ENCODE measurements around the gene RPH3AL.

Gene RPH3AL

GRCh38 chr17:193426-193810 is 159.2 kb downstream of the RPH3AL start:
- no peak for TF ChIP-seq CTCF (IDR thresholded peaks at IDR 0.05; ENCODE audit: extremely low read depth, missing control alignments)
- no peak for DNase-seq (ENCODE audit: low spot score)

- DNase-seq (ENCODE audit: low spot score), result no peak
- no peak for TF ChIP-seq CTCF (IDR thresholded peaks at IDR 0.05; ENCODE audit: extremely low read depth, missing control alignments)
These were observed 159.8 kb downstream of the RPH3AL start for GRCh38 chr17:192666-193425.

- no peak for TF ChIP-seq CTCF (IDR thresholded peaks at IDR 0.05; ENCODE audit: extremely low read depth, missing control alignments)
- DNase-seq (ENCODE audit: low spot score), result no peak
These were observed 163.2 kb downstream of the RPH3AL start for GRCh38 chr17:189444-189843.

GRCh38 chr17:187130-187529 is 165.5 kb downstream of the RPH3AL start:
- no peak for TF ChIP-seq CTCF (IDR thresholded peaks at IDR 0.05; ENCODE audit: extremely low read depth, missing control alignments)
- DNase-seq (ENCODE audit: low spot score), result no peak

- DNase-seq (ENCODE audit: low spot score), result no peak
- no peak for TF ChIP-seq CTCF (IDR thresholded peaks at IDR 0.05; ENCODE audit: extremely low read depth, missing control alignments)
These were observed 167.0 kb downstream of the RPH3AL start for GRCh38 chr17:185445-186138.

GRCh38 chr17:183021-183420 is 169.6 kb downstream of the RPH3AL start:
- no peak for DNase-seq (ENCODE audit: low spot score)
- TF ChIP-seq CTCF (IDR thresholded peaks at IDR 0.05; ENCODE audit: extremely low read depth, missing control alignments), result no peak

GRCh38 chr17:182050-182751 is 170.4 kb downstream of the RPH3AL start:
- DNase-seq (ENCODE audit: low spot score), result no peak

More at GRCh38 chr17:182050-182751, 170.4 kb downstream of the RPH3AL start:
- TF ChIP-seq CTCF (IDR thresholded peaks at IDR 0.05; ENCODE audit: extremely low read depth, missing control alignments), result no peak

Measured in GM20000 (cell line).